Fibroblast of lung (primary cell): ENCODE data around the gene GSDMA. TPM values are rescaled to one million over a fixed set of nuclear protein-coding genes. Genes with fewer than 3 reads are reported as not detected.

Experiments
- DNase-seq, 2 donors: peaks; one replicate each; pipeline versions ENCODE4 v3.0.0 to v3.0.0-alpha.2; 2010; ENCODE audit warnings: low read depth in 2 of 2
- H2AFZ ChIP-seq: 2 replicates; pipeline ENCODE4 v1.5.1; 2012; ENCODE audit warnings: low read length, control low read depth, inconsistent platforms
- H3K27ac ChIP-seq: 2 replicates; pipeline ENCODE4 v1.5.1; 2011; ENCODE audit warnings: low read length, control low read depth; ENCODE audit not compliant: insufficient read depth
- H3K27me3 ChIP-seq: 2 replicates; pipeline ENCODE4 v1.5.1; 2011; ENCODE audit warnings: mild to moderate bottlenecking, low read length; ENCODE audit not compliant: control insufficient read depth, insufficient read depth
- H3K36me3 ChIP-seq: 2 replicates; pipeline ENCODE4 v1.5.1; 2011; ENCODE audit warnings: low read length; ENCODE audit not compliant: control insufficient read depth, insufficient read depth
- H3K4me1 ChIP-seq: 2 replicates; pipeline ENCODE4 v1.5.1; 2011; ENCODE audit warnings: low read length; ENCODE audit not compliant: control insufficient read depth, insufficient read depth; ENCODE audit errors: extremely low read depth
- H3K4me2 ChIP-seq: 2 replicates; pipeline ENCODE4 v1.5.1; 2011; ENCODE audit warnings: low read length, control low read depth; ENCODE audit not compliant: insufficient read depth; ENCODE audit errors: extremely low read depth
- H3K4me3 ChIP-seq, 4 experiments: fragments of 200-600 bp in 1 of 4; sonication (generic) in 1 of 4; replicated peaks in 1 of 4; 2 replicates each; pipeline ENCODE4 v1.5.1; 2011 to 2016; ENCODE audit warnings: low read length in 4 of 4, low read depth in 3 of 4, mild to moderate bottlenecking in 3 of 4, control low read depth in 2 of 4, inconsistent platforms in 1 of 4, mixed read lengths in 1 of 4; ENCODE audit not compliant: insufficient read depth in 1 of 4; ENCODE audit errors: control extremely low read depth in 1 of 4
- H3K79me2 ChIP-seq: 2 replicates; pipeline ENCODE4 v1.5.1; 2012; ENCODE audit warnings: mild to moderate bottlenecking, low read length, inconsistent platforms; ENCODE audit not compliant: control insufficient read depth, insufficient read depth
- H3K9ac ChIP-seq: 2 replicates; pipeline ENCODE4 v1.5.1; 2011; ENCODE audit warnings: mild to moderate bottlenecking, low read length, control low read depth; ENCODE audit not compliant: insufficient read depth
- H3K9me3 ChIP-seq: 2 replicates; pipeline ENCODE4 v1.5.1; 2012; ENCODE audit warnings: low read depth, low read length; ENCODE audit not compliant: control insufficient read depth, insufficient read depth
- H4K20me1 ChIP-seq: 2 replicates; pipeline ENCODE4 v1.5.1; 2011; ENCODE audit warnings: low read length; ENCODE audit not compliant: control insufficient read depth, insufficient read depth; ENCODE audit errors: extremely low read depth
- CTCF ChIP-seq, 2 donors: IDR thresholded peaks in 1 of 2; conservative IDR thresholded peaks in 1 of 2; 1 replicate in 1 of 2; 2 replicates in 1 of 2; pipeline ENCODE4 v1.5.1; 2011 to 2012; ENCODE audit warnings: low read length in 2 of 2, control low read depth in 1 of 2, inconsistent platforms in 1 of 2, low read depth in 1 of 2, mild to moderate bottlenecking in 1 of 2
- EZH2 ChIP-seq: IDR thresholded peaks from 2 replicates; pipeline ENCODE4 v1.5.1; 2012; ENCODE audit warnings: low read length, control low read depth, mild to moderate bottlenecking; ENCODE audit errors: missing control alignments
- polyA plus RNA-seq, 2 donors: library from polyadenylated mRNA; depleted of rRNA in 1 of 2; stranded (reverse) in 1 of 2; unstranded in 1 of 2; fragments of >200 nt; gene quantifications; 2 replicates each; pipeline ENCODE4 v1.2.1, GENCODE V29; 2011 to 2012; ENCODE audit warnings: missing spikeins in 1 of 2
- total RNA-seq: library from RNA; depleted of rRNA; stranded (reverse); fragments of >200 nt; gene quantifications from 2 replicates; pipeline ENCODE4 v1.2.1, GENCODE V29; 2014

Gene GSDMA
- total and polyA plus RNA-seq, 2 donors (not counting 1 experiment from before 2014, with no cell fraction given), result not detected

- no peak for DNase-seq
- H3K79me2 ChIP-seq, result no peaks in the 10 kb centered on the region
- H3K36me3 ChIP-seq, result no peaks in the 10 kb centered on the region
- no peak overlapping the region for H2AFZ ChIP-seq
- H3K9ac ChIP-seq, result no peak overlapping the region
- H4K20me1 ChIP-seq, result no peaks in the 10 kb centered on the region
- H3K27me3 ChIP-seq, result peaks cover 18% of the 10 kb centered on the region
- TF ChIP-seq EZH2, result no peak
- TF ChIP-seq CTCF (conservative IDR thresholded peaks at IDR 0.05 in 1 of 2, IDR thresholded peaks at IDR 0.05 in 1 of 2; ENCODE audit: low read depth in 1 of 2, low read length in 2 of 2), result no peak
- H3K4me1 ChIP-seq, result peaks cover 4% of the 10 kb centered on the region
- no peaks in the 10 kb centered on the region for H3K9me3 ChIP-seq
- no peak overlapping the region for H3K4me2 ChIP-seq
- H3K4me3 ChIP-seq, result no peak overlapping the region
- H3K27ac ChIP-seq, result no peak overlapping the region
Measured at GRCh38 chr17:39974433-39974832, 11.6 kb downstream of the GSDMA start.

- Histone ChIP-seq H3K4me3 (no peak overlapping the region), H3K4me2 (no peak overlapping the region), H4K20me1 (no peaks in the 10 kb centered on the region), H3K9me3 (no peaks in the 10 kb centered on the region), H3K36me3 (no peaks in the 10 kb centered on the region), H3K27ac (no peak overlapping the region), H3K9ac (no peak overlapping the region), H3K79me2 (peaks cover 1% of the 10 kb centered on the region), H2AFZ (no peak overlapping the region), H3K4me1 (peaks cover 8% of the 10 kb centered on the region), H3K27me3 (peaks cover 10% of the 10 kb centered on the region)
- DNase-seq, result no peak
- TF ChIP-seq EZH2, result no peak
- no peak for TF ChIP-seq CTCF (conservative IDR thresholded peaks at IDR 0.05 in 1 of 2, IDR thresholded peaks at IDR 0.05 in 1 of 2; ENCODE audit: low read depth in 1 of 2, low read length in 2 of 2)
Measured at GRCh38 chr17:39975801-39976200, 13.0 kb downstream of the GSDMA start.

- Histone ChIP-seq H3K4me1 (peaks cover 10% of the 10 kb centered on the region), H3K4me3 (no peak overlapping the region), H4K20me1 (no peaks in the 10 kb centered on the region), H3K4me2 (peak overlapping the region; percentile 39), H3K27ac (peak overlapping the region; percentile 2), H3K79me2 (peaks cover 30% of the 10 kb centered on the region), H3K9me3 (no peaks in the 10 kb centered on the region), H3K36me3 (peaks cover under 1% of the 10 kb centered on the region), H2AFZ (no peak overlapping the region), H3K9ac (no peak overlapping the region), H3K27me3 (no peaks in the 10 kb centered on the region)
- TF ChIP-seq CTCF (conservative IDR thresholded peaks at IDR 0.05 in 1 of 2, IDR thresholded peaks at IDR 0.05 in 1 of 2; ENCODE audit: low read depth in 1 of 2, low read length in 2 of 2) (no peak), EZH2 (no peak)
- DNase-seq, result peak; percentile 51 to 97
Measured at GRCh38 chr17:39979016-39979670, 16.3 kb downstream of the GSDMA start.
